PC-3 (cell line): Measurements from ENCODE around the gene IGF2BP2.

ENCODE experiments used
- EZH2 ChIP-seq: fragments of 300-600 bp; sonication (generic); IDR thresholded peaks from one replicate; pipeline ENCODE4 v1.6.1; 2017; ENCODE audit warnings: antibody characterized with exemption, mild to moderate bottlenecking, low read length; ENCODE audit not compliant: unreplicated experiment
- EZH2phosphoT487 ChIP-seq: fragments of 300-600 bp; sonication (generic); IDR thresholded peaks from 2 replicates; pipeline ENCODE4 v1.6.1; 2018; ENCODE audit warnings: mild to moderate bottlenecking, antibody characterized with exemption, low read length, borderline replicate concordance
- TF ChIP-seq, protein P1 (sequence below): fragments of 300-600 bp; sonication (generic); conservative IDR thresholded peaks from 2 replicates; pipeline ENCODE4 v1.5.1; 2017; ENCODE audit warnings: antibody characterized with exemption, low read depth, mild to moderate bottlenecking, low read length

DNA sequence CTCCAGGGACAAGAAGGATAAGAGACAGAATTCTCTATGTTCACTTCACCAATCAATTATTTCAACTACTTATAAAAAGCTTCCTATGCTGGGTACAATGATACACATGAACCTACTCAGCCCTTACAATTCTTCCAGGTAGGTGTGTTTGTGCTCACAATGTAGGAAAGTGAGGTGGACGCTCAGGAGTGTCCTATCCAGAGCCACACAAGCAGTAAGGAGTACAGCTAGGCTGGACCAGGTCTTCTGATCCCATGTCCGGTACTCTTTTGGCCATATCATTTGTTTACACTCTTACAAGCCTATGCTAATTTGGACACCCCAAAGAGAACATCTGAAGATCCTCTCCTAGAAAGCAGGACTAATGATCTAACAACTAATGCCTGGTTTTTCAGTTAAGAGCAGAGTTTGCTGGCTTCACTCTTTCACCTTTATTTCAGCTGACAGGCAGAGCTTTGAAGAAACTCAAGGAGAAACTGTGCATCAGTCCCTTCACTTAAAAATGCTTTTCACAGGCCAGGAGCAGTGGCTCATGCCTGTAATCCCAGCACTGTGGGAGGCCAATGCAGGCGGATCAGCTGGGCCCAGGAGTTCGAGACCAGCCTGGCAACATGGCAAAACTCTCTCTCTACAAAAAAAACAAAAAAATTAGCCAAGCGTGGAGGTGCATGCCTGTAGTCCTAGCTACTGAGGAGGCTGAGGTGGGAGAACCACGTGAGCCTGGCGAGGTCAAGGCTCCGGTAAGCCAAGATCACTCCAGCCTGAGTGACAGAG, 27.5 kb downstream of the IGF2BP2 start:
- TF ChIP-seq, protein P1, sequence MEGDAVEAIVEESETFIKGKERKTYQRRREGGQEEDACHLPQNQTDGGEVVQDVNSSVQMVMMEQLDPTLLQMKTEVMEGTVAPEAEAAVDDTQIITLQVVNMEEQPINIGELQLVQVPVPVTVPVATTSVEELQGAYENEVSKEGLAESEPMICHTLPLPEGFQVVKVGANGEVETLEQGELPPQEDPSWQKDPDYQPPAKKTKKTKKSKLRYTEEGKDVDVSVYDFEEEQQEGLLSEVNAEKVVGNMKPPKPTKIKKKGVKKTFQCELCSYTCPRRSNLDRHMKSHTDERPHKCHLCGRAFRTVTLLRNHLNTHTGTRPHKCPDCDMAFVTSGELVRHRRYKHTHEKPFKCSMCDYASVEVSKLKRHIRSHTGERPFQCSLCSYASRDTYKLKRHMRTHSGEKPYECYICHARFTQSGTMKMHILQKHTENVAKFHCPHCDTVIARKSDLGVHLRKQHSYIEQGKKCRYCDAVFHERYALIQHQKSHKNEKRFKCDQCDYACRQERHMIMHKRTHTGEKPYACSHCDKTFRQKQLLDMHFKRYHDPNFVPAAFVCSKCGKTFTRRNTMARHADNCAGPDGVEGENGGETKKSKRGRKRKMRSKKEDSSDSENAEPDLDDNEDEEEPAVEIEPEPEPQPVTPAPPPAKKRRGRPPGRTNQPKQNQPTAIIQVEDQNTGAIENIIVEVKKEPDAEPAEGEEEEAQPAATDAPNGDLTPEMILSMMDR: no peak
- TF ChIP-seq EZH2 (no peak), EZH2phosphoT487 (no peak)
